Stomach (tissue), 4 donors: ENCODE data around the gene SLC25A33.
"Not testable (repeated sequence)": the region's sequence is repeated elsewhere in the genome, so short reads cannot be mapped to it uniquely, and the experiment has no call there.

ENCODE experiments used
- POLR2A ChIP-seq, 4 donors: fragments of 450-650 bp; IDR thresholded peaks; one replicate each; pipeline ENCODE4 v1.6.1; 2016; ENCODE audit warnings: antibody characterized with exemption in 4 of 4, control low read depth in 2 of 4, mild to moderate bottlenecking in 1 of 4, moderate library complexity in 1 of 4
- POLR2AphosphoS5 ChIP-seq, 3 donors: sonication (generic); formaldehyde crosslinking; IDR thresholded peaks; one replicate each; pipeline ENCODE4 v1.6.1; 2016; ENCODE audit warnings: antibody characterized with exemption in 3 of 3
- TF ChIP-seq, protein P1 (sequence below), 7 experiments: fragments of 450-650 bp in 4 of 7; fragments of 200-600 bp in 3 of 7; sonication (generic) in 3 of 7; IDR thresholded peaks; one replicate each; pipeline ENCODE4 v1.5.1; 2016 to 2019; ENCODE audit warnings: antibody characterized with exemption in 7 of 7, control low read depth in 2 of 7, mild to moderate bottlenecking in 1 of 7

DNA sequence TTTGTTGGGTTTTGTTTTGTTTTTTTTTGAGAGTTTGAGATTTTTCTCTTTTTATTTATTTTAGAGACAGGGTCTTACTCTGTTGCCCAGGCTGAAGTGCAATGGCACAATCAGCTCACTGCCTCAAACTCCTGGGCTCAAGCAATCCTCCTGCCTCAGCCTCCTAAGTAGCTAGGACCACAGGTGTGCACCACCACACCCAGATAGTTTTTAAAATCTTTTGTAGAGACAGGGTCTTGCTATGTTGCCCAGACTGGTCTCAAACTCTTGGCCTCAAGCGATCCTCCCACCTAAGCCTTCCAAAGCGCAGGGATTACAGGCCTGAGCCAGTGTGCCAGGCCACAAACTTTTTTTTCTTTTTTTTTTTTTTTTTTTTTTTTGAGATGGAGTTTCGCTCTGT is 85.8 kb downstream of the SLC25A33 start:
- not testable (repeated sequence) for TF ChIP-seq POLR2A, POLR2AphosphoS5 (IDR thresholded peaks at IDR 0.05)
- TF ChIP-seq, protein P1, sequence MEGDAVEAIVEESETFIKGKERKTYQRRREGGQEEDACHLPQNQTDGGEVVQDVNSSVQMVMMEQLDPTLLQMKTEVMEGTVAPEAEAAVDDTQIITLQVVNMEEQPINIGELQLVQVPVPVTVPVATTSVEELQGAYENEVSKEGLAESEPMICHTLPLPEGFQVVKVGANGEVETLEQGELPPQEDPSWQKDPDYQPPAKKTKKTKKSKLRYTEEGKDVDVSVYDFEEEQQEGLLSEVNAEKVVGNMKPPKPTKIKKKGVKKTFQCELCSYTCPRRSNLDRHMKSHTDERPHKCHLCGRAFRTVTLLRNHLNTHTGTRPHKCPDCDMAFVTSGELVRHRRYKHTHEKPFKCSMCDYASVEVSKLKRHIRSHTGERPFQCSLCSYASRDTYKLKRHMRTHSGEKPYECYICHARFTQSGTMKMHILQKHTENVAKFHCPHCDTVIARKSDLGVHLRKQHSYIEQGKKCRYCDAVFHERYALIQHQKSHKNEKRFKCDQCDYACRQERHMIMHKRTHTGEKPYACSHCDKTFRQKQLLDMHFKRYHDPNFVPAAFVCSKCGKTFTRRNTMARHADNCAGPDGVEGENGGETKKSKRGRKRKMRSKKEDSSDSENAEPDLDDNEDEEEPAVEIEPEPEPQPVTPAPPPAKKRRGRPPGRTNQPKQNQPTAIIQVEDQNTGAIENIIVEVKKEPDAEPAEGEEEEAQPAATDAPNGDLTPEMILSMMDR (IDR thresholded peaks at IDR 0.05), result not testable (repeated sequence)
